NCI-H2029 treated with DMSO at 0.1 percent for 48 hours (cell line): ENCODE results near the gene ALPL.

ENCODE experiments used
- DNase-seq: peaks from one replicate; lab custom pipeline; 2025; lab: John Stamatoyannopoulos, UW

ALPL gene

DNA sequence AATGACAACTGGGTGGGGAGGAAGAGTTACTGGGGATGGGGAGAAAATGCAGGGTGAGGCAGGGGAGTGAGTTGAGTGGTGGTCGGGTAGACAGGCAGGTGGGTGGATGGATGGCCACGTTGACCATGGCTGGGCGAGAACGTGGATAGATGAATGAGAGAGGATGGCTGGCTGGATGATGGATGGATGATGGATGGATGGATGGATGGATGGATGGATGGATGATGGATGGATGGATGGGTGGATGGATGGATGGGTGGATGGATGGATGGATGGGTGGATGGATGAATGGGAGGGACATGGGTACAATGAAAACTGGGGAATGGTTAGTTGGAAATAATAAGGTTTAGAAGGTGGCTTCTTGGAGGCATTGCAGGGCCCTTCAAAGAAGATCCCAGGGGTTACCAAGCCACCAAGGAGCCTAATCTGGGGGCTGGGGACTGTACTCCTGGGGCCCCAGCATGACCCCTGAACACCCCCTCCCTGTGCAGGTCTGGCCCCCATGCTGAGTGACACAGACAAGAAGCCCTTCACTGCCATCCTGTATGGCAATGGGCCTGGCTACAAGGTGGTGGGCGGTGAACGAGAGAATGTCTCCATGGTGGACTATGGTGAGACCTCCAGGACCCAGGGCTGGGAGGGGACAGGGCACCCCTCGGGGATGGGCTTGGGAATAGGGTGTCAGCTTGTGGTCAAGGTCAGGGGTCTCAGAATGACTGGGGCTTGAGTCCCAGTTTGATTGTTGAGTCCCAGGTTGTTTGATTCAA, 67.0 kb downstream of the ALPL start:
- DNase-seq: no peak

DNA sequence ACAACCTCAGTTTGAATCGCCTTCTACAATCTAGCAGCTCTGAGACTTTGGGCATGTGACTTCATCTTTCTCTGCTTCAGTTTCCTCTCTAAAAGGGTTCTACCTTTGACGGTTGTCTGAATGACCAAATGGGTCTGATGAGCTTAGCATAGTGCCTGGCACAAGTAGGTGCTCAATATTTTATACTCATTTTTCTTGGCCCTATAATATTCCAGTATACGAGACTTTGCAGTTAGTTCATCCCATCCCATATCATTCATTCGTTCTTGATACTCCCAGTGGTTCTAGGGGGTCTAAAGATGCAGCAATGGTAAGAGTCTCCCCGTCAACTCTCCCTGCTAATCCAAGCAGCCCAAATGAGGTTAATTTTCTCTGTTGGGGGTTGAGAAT, 67.6 kb downstream of the ALPL start:
- no peak for DNase-seq

DNA sequence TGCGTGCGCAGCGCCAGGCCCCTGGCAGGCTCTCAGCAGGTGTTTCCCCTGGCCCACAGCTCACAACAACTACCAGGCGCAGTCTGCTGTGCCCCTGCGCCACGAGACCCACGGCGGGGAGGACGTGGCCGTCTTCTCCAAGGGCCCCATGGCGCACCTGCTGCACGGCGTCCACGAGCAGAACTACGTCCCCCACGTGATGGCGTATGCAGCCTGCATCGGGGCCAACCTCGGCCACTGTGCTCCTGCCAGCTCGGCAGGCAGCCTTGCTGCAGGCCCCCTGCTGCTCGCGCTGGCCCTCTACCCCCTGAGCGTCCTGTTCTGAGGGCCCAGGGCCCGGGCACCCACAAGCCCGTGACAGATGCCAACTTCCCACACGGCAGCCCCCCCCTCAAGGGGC, 68.1 kb downstream of the ALPL start:
- no peak for DNase-seq

GRCh38 chr1:21577933-21578332, 68.7 kb downstream of the ALPL start:
- no peak for DNase-seq

DNA sequence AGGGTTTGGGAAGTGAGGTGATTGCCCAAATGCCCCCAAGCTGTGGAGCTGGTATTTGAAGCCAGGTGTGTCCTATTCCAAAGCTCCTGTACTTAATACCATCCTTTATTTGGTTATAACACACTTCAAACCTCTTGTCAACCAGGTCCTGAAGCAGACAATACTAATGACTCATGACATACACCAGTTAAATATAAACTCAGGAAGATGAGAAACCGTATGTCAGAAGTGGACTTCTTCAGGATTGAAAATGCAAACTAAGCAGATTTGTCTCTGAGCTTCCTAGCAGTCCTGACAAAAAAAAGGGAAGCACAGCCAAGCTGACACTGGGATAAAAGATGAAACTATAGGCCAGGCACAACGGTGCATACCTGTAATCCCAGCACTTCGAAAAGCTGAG, 70.6 kb downstream of the ALPL start:
- peak; percentile 74 for DNase-seq

DNA sequence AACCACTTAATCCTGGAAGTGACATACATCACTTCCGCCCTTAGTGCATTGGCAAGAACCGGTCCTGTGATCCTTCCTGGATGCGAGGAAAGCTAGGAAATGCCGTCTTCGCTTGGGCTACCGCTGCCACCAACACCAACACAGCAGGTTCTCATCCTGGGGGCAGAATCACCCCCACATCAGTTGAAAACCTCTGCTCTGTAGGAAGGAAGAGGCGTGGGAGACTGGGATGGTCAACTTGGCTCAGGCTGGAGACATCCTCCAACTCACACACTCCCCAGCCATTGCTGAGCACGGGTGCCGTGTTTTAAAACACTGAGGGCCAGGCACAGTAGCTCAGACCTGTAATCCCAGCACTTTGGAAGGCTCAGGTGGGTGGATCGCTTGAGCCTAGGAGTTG, 74.9 kb downstream of the ALPL start:
- DNase-seq: no peak

GRCh38 chr1:21585037-21585436, 75.8 kb downstream of the ALPL start:
- DNase-seq: no peak

- no peak for DNase-seq
Observed at GRCh38 chr1:21586222-21586621, 77.0 kb downstream of the ALPL start.

GRCh38 chr1:21586846-21587601, 77.8 kb downstream of the ALPL start:
- no peak for DNase-seq

- DNase-seq: no peak
Observed at GRCh38 chr1:21587602-21587953, 78.4 kb downstream of the ALPL start.

- no peak for DNase-seq
Observed at GRCh38 chr1:21589618-21590017, 80.4 kb downstream of the ALPL start.

- no peak for DNase-seq
Observed at GRCh38 chr1:21590126-21590880, 81.1 kb downstream of the ALPL start.

- no peak for DNase-seq
Observed at GRCh38 chr1:21590934-21591333, 81.7 kb downstream of the ALPL start.

- no peak for DNase-seq
Observed at GRCh38 chr1:21592086-21592865, 83.1 kb downstream of the ALPL start.

- no peak for DNase-seq
Observed at GRCh38 chr1:21593231-21593630, 84.0 kb downstream of the ALPL start.

DNA sequence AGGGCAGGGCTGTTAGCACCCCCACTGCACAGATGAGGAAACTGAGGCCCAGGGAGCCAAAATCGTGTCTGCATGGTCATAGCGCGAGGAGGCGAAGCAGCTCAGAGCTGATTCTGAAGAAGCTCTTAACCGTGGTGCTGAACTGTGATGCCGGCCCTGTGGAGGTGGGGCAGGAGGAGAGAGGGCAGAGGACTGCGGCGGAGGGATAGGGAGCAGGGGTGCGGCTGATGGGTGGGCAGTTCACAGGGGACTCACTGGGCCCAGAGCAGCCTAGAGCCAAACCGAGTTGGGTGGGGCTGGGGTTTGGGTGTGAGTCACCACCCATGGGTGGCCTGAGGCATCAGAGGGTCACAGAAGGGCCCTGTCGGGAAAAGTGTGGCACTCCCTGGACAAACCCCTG, 85.3 kb downstream of the ALPL start:
- no peak for DNase-seq

DNA sequence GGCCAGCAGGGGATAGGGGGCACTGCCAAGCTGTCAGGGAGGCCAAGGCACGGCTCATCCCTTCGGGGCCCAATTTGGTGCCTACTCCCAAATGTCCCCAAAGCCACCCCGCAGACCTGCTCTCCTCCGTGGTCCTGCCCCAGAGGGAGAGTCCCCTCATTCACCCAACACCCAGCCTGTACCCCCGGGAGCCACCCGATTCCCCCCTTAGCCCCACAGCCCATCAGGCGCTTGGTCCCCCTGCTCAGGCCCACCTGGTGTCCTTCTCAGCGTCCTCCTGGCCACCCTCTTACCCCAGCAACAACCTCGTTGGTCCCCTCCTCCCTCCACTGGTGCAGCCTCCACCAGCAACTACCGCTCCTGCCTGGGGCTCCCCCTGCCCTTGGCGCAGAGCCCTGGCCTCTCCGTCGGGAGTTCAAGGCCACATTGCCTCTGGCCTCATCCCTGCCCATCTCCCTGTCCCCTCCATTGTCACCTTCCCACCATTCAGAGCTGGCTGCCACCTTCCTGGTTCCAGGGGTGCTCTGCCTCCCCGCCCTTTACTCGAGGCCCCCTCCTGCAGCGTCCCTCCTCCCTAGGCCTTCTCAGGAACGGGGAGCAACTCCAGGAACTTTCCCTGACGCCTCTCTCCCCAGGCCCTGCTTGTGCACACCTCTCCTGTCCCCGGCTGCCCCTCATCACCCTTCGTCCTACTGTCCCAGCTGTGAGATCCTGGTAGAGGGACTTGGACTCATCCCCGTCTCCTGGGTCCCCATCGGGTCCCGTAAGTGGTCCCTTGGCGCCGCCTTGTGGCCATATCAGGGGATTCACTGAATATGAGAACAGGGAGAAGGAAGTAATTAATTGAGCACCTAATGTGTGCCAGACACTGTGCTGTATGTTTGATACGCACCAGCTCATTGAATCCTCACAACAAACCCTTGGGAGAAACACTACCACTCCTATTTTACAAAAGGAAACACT, 86.0 kb downstream of the ALPL start:
- no peak for DNase-seq

DNA sequence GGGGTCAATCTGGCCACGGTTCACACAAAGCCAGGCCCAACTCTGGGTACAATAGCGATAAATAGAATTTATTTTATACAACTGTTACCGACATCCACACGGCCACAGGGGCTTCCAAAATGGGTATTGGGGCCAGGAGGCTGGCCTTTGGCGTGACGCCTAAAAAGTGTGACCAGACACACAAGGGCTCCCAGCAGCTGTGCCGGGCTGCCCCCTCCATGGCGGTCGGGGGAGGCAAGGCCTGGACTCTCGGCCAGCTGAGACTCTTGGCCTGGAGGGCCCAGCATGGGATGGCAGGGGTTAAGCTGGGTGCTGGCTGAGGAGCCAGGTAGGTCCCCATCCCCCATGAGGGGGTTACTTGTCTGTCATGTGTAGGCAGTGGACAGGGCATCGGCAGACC, 87.0 kb downstream of the ALPL start:
- no peak for DNase-seq

- no peak for DNase-seq
Observed at GRCh38 chr1:21596628-21597027, 87.4 kb downstream of the ALPL start.

DNA sequence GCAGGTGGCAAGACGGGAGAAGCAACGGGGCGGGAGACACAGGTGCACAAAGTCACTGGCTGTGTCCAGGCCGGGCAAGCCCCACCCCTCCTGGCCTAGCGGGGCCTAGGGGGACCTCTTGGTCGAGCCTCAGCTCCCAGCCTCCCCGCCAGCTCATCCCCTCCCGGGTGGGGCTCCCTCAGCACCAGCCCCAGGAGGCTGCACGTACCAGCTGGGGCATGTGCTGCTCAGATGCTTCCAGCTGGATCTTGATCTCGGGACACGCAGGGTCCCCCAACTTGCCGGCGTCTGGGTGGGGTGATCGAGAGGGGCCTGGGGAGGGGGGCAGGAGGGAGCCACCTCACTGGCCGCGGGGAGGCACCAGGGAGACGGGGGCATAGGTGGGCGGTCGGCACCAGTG, 88.5 kb downstream of the ALPL start:
- DNase-seq: no peak

- no peak for DNase-seq
Observed at GRCh38 chr1:21598417-21598816, 89.2 kb downstream of the ALPL start.
